Epithelial cell of esophagus (primary cell): ENCODE results near the gene CAP1.

Experiments used
- DNase-seq: peaks from one replicate; pipeline ENCODE4 v3.0.0; 2010; ENCODE audit warnings: low read depth
- H3K4me3 ChIP-seq: 2 replicates; pipeline ENCODE4 v1.5.1; 2011; ENCODE audit warnings: mild to moderate bottlenecking, low read length, control low read depth
- CTCF ChIP-seq: IDR thresholded peaks from 2 replicates; pipeline ENCODE4 v1.5.1; 2011; ENCODE audit warnings: low read depth, mild to moderate bottlenecking, low read length, control low read depth, inconsistent platforms; ENCODE audit not compliant: insufficient read depth; ENCODE audit errors: missing control alignments

The CAP1 gene

DNA sequence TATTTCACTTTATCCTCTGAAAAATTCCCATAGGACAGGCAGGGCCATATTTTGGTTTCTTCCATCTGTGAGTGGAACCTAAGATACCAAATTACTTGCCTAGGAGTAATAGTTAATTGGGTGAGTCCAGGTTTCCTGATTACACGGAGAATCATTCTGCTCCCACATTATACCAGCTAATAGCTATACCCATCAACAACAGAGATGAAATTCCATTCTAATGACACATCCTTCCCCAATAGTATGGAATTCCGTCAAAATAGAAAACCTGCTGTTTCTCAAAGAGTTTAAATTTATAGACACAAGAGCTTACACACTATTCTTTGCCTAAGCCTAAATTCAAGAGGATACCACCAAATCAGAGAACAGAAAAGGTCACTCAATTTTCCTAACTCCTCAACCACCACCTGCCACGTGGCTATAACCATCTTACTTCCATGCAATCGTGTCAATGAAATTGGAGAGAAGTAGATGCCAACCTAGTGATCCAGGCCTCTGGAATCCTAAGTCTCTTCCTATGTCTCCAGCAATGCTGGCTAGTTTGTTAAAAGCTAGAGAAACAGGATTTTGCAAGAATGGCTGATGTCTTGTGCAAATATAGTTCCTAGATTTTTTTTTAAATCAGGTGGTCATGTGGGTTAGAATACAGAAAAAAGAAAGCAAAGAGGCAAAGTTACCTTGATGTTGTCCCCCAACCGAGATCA lies 50.3 kb downstream of the CAP1 start:
- no peak overlapping the region for H3K4me3 ChIP-seq
- DNase-seq: no peak
- TF ChIP-seq CTCF: no peak

GRCh38 chr1:40092241-40092640 lies 51.7 kb downstream of the CAP1 start:
- H3K4me3 ChIP-seq: no peak overlapping the region
- no peak for TF ChIP-seq CTCF
- DNase-seq: no peak

DNA sequence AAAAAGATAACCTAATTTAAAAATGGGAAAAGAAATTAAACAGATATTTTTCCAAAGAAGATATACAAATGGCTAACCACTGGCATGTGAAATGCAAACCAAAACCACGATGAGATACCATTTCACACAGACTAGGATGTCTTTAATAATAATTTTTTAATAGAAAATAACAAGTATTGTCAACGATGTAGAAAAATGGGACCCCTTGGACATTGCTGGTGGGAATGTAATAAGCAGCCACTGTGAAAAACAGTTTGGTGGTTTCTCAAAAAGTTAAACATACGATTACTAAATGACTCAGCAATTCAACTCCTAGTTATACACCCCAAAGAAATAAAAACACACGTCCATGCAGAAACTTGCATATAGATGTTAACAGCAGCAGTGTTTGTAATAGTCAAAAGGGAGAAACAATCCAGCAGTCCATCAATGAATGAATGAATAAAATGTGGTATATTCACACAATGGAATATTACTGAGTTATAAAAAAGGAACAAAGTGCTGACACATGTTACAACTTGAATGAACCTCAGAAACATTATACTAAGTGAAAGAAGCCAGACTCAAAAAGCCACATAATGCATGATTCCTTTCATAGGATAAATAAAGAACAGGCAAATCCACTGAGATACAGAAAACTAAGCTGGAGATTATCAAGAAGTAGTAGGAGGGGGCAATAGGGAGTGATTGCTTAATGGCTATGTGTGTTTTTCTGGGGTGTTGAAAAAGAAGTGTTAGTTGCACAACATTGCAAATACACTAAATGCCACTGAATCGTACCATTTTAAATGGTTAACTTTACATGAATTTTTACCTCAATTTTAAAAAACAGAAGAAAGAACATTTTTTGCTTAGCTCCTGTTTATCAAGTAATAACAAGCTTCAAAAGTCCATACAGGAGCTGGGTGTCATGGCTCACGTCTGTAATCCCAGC lies 52.4 kb downstream of the CAP1 start:
- no peak overlapping the region for H3K4me3 ChIP-seq
- no peak for TF ChIP-seq CTCF
- DNase-seq: no peak

GRCh38 chr1:40094466-40095110 lies 54.1 kb downstream of the CAP1 start:
- no peak overlapping the region for H3K4me3 ChIP-seq
- TF ChIP-seq CTCF: no peak
- DNase-seq: no peak

GRCh38 chr1:40095806-40096205 lies 55.3 kb downstream of the CAP1 start:
- TF ChIP-seq CTCF: no peak
- no peak for DNase-seq
- no peak overlapping the region for H3K4me3 ChIP-seq

GRCh38 chr1:40096646-40096976 lies 56.1 kb downstream of the CAP1 start:
- no peak for DNase-seq
- no peak for TF ChIP-seq CTCF
- peak overlapping the region; percentile 91 for H3K4me3 ChIP-seq
